ENCODE measurements around the gene PSMB5. TPM values are rescaled to one million over a fixed set of nuclear protein-coding genes. Genes with fewer than 3 reads are reported as not detected.

PSMB5 gene
- total and polyA plus RNA-seq, 2 of the 13 experiments (the other 11 are each of a cell fraction or from before 2014, with no cell fraction given): 705 to 871 TPM

DNA sequence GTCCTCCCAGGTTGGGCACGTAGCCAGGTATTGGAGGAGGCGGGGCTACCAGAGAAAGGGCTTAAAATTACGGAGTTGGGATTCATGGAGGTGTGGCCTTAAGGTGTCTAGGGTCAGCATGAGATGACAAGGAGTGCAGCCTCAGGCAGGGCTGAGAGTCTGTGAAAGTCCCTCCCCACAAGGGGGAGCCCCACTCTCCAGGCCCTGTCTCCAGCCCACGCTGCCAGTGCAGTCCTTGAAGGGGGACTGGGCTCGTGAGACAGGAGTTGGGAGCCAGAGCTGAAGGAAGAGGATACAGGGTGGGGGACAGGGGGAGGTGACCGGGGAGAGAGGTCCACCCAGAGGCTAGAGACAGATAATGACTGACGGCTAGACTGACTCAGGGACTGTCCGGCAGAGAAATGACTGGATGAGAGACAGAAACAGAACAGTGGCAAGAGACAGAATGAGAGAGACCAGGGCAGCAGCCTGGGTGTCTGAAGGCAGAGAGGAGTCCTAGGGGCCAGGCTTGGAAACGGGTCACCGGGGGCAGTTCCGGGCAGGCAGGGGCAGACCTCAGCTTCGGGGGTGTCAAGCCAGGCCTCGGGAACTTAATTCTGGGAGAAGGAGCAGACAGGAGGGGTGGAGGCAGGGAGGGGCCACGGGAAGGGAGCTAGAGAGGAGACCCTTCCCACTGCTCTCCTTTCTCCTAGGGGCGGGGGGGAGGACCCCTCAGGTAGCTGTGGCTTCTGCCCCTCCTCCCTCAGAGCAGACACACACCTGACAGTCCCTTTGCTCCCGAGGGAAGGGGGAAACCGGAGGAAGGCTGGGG is 21.6 kb upstream of the PSMB5 start (continued):
- TF ChIP-seq, protein P1, sequence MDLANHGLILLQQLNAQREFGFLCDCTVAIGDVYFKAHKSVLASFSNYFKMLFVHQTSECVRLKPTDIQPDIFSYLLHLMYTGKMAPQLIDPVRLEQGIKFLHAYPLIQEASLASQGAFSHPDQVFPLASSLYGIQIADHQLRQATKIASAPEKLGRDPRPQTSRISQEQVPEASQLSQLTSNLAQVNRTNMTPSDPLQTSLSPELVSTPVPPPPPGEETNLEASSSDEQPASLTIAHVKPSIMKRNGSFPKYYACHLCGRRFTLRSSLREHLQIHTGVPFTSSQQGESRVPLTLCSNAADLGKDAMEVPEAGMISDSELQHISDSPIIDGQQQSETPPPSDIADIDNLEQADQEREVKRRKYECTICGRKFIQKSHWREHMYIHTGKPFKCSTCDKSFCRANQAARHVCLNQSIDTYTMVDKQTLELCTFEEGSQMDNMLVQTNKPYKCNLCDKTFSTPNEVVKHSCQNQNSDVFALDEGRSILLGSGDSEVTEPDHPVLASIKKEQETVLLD (CRISPR knock-in tag; IDR thresholded peaks at IDR 0.05; ENCODE audit: low read depth): no peak
- TF ChIP-seq ZNF878 (CRISPR knock-in tag; IDR thresholded peaks at IDR 0.05) (no peak; the same call in 1 of the 2 replicates), SIX4 (CRISPR knock-in tag; IDR thresholded peaks at IDR 0.05) (no peak), TAF15 (IDR thresholded peaks at IDR 0.05; ENCODE audit: low read depth, low read length, poor library complexity, severe bottlenecking) (no peak), AHR (CRISPR knock-in tag; IDR thresholded peaks at IDR 0.05) (0 out of 2 replicates have a peak, but pooled peaks have one; percentile 38), DPF2 (CRISPR knock-in tag; IDR thresholded peaks at IDR 0.05; ENCODE audit: borderline replicate concordance, low read depth) (no peak), MBNL3 (CRISPR knock-in tag; conservative IDR thresholded peaks at IDR 0.05) (no peak), GTF3A (CRISPR knock-in tag; conservative IDR thresholded peaks at IDR 0.05) (no peak; the same call in 1 of the 2 replicates), THYN1 (CRISPR knock-in tag; IDR thresholded peaks at IDR 0.05; ENCODE audit: borderline replicate concordance, low read depth) (no peak), WIZ (CRISPR knock-in tag; IDR thresholded peaks at IDR 0.05) (no peak), ZNF34 (CRISPR knock-in tag; IDR thresholded peaks at IDR 0.05; ENCODE audit: borderline replicate concordance) (no peak; the same call in 1 of the 2 replicates), REXO4 (CRISPR knock-in tag; IDR thresholded peaks at IDR 0.05; ENCODE audit: borderline replicate concordance) (no peak), ZNF121 (CRISPR knock-in tag; IDR thresholded peaks at IDR 0.05) (no peak), ZNF766 (CRISPR knock-in tag; IDR thresholded peaks at IDR 0.05; ENCODE audit: borderline replicate concordance) (no peak), SOX13 (IDR thresholded peaks at IDR 0.05) (no peak), SOX13 (CRISPR knock-in tag; conservative IDR thresholded peaks at IDR 0.05 in 1 of 2, IDR thresholded peaks at IDR 0.05 in 1 of 2) (0 out of 4 replicates have a peak, but pooled peaks have one; percentile 5 to 43), ZBTB3 (CRISPR knock-in tag; IDR thresholded peaks at IDR 0.05; ENCODE audit: borderline replicate concordance, low read depth) (no peak), FOSL1 (CRISPR knock-in tag; IDR thresholded peaks at IDR 0.05; ENCODE audit: borderline replicate concordance) (no peak), HOXA3 (CRISPR knock-in tag; IDR thresholded peaks at IDR 0.05) (peak; percentile 34; the same call in 1 of the 2 replicates)
- TF ChIP-seq, protein P2, sequence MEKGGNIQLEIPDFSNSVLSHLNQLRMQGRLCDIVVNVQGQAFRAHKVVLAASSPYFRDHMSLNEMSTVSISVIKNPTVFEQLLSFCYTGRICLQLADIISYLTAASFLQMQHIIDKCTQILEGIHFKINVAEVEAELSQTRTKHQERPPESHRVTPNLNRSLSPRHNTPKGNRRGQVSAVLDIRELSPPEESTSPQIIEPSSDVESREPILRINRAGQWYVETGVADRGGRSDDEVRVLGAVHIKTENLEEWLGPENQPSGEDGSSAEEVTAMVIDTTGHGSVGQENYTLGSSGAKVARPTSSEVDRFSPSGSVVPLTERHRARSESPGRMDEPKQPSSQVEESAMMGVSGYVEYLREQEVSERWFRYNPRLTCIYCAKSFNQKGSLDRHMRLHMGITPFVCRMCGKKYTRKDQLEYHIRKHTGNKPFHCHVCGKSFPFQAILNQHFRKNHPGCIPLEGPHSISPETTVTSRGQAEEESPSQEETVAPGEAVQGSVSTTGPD (CRISPR knock-in tag; IDR thresholded peaks at IDR 0.05): no peak
- TF ChIP-seq, protein P3, sequence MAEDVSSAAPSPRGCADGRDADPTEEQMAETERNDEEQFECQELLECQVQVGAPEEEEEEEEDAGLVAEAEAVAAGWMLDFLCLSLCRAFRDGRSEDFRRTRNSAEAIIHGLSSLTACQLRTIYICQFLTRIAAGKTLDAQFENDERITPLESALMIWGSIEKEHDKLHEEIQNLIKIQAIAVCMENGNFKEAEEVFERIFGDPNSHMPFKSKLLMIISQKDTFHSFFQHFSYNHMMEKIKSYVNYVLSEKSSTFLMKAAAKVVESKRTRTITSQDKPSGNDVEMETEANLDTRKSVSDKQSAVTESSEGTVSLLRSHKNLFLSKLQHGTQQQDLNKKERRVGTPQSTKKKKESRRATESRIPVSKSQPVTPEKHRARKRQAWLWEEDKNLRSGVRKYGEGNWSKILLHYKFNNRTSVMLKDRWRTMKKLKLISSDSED (CRISPR knock-in tag; IDR thresholded peaks at IDR 0.05): no peak
